Measurements from ENCODE around the gene COL5A1. TPM values are rescaled to one million over a fixed set of nuclear protein-coding genes. Genes with fewer than 3 reads are reported as not detected.

Gene COL5A1
- total RNA-seq, 1 donor from 2014 or later: 87.7 TPM

- TF ChIP-seq CTCF (IDR thresholded peaks at IDR 0.05; ENCODE audit: insufficient read depth, low read length, poor library complexity, severe bottlenecking): no peak
Observed at GRCh38 chr9:134679616-134680392, 38.2 kb downstream of the COL5A1 start.

GRCh38 chr9:134680393-134681060, 38.9 kb downstream of the COL5A1 start:
- Histone ChIP-seq H3K4me3 (ENCODE audit: low read depth, low read length) (no peak overlapping the region), H3K36me3 (ENCODE audit: control insufficient read depth, insufficient read depth, low read length) (no peaks in the 10 kb centered on the region), H3K27me3 (ENCODE audit: control insufficient read depth, insufficient read depth, low read length) (no peaks in the 10 kb centered on the region)
- no peak for TF ChIP-seq CTCF (IDR thresholded peaks at IDR 0.05; ENCODE audit: insufficient read depth, low read length, poor library complexity, severe bottlenecking)
- DNase-seq (ENCODE audit: low read depth): no peak

More at GRCh38 chr9:134679616-134680392, 38.2 kb downstream of the COL5A1 start:
- Histone ChIP-seq H3K4me3 (ENCODE audit: low read depth, low read length) (no peak overlapping the region), H3K27me3 (ENCODE audit: control insufficient read depth, insufficient read depth, low read length) (no peaks in the 10 kb centered on the region), H3K36me3 (ENCODE audit: control insufficient read depth, insufficient read depth, low read length) (no peaks in the 10 kb centered on the region)
- DNase-seq (ENCODE audit: low read depth): no peak

DNA sequence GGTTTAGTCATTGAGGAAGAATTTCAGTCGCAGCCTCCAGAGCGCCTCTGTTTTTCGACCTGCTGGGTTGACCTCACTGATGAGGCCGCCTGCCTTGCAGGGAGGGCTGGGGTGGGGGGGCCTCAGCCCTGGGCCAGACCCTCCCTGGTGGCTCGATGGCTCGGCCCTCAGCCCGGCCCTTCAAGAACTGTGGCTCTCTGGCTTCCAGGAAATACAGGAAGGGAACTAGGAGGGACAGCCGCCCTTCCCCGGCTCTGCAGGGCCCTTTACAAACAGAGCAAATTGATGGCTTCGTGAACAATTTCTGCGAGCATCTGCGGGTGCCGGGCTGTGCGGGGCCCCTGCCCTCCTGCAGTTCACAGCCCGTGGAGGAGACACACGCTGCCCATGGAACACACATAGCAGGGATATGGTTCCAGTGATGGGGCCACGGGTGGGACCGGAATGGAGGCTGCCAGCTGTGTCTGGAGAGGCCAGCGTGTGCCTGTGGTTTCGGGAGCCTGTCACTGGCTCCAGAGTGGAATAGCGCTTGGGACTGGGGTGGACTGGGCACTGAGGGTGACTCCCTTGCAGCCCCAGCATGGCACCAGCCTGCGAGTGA, 39.6 kb downstream of the COL5A1 start:
- no peak for TF ChIP-seq CTCF (IDR thresholded peaks at IDR 0.05; ENCODE audit: insufficient read depth, low read length, poor library complexity, severe bottlenecking)
- no peaks in the 10 kb centered on the region for H3K27me3 ChIP-seq (ENCODE audit: control insufficient read depth, insufficient read depth, low read length)
- no peak for DNase-seq (ENCODE audit: low read depth)
- no peak overlapping the region for H3K4me3 ChIP-seq (ENCODE audit: low read depth, low read length)
- H3K36me3 ChIP-seq (ENCODE audit: control insufficient read depth, insufficient read depth, low read length): no peaks in the 10 kb centered on the region

GRCh38 chr9:134682026-134682425, 40.4 kb downstream of the COL5A1 start:
- no peak for DNase-seq (ENCODE audit: low read depth)

DNA sequence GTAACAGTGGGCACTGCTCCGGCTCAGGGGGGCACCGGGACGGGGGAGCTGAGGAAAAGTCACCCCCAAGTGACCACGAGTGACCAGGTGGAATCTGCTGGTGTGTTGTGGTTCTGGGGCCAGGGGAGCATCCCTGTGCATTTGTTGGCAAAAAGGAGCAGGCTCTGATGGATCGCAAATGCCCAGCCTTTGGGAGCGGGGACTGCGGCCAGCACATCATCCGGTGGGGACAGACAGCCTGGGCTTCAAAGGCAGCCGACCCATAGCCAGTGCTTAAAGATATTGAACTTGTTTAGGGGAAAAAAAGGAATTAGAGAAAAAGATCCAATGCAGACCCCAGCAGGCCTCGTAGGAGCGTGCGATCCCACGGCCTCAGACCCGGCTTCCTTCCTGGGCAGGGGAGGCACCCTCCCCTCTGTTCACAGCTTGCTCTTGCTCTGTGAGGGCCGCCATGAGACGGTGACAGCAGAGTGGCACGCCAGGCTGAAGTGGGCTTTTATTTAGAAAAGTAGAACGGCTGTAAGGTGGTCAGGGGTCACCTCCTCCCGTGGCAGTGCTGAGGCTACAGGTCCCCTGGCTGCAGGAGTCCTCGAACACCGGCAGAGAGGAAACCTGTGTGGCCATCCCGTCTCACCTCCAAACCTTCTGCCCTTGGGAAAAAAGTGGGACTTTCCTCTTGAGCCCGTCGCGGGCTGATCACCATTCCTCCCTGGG, 41.2 kb downstream of the COL5A1 start:
- H3K27me3 ChIP-seq (ENCODE audit: control insufficient read depth, insufficient read depth, low read length): no peaks in the 10 kb centered on the region
- TF ChIP-seq CTCF (IDR thresholded peaks at IDR 0.05; ENCODE audit: insufficient read depth, low read length, poor library complexity, severe bottlenecking): no peak

More at GRCh38 chr9:134682026-134682425, 40.4 kb downstream of the COL5A1 start:
- TF ChIP-seq CTCF (IDR thresholded peaks at IDR 0.05; ENCODE audit: insufficient read depth, low read length, poor library complexity, severe bottlenecking): no peak
- no peak overlapping the region for H3K4me3 ChIP-seq (ENCODE audit: low read depth, low read length)
- no peaks in the 10 kb centered on the region for H3K36me3 ChIP-seq (ENCODE audit: control insufficient read depth, insufficient read depth, low read length)
- no peaks in the 10 kb centered on the region for H3K27me3 ChIP-seq (ENCODE audit: control insufficient read depth, insufficient read depth, low read length)

More for the DNA sequence above, 41.2 kb downstream of the COL5A1 start:
- no peak overlapping the region for H3K4me3 ChIP-seq (ENCODE audit: low read depth, low read length)
- DNase-seq (ENCODE audit: low read depth): no peak
- no peaks in the 10 kb centered on the region for H3K36me3 ChIP-seq (ENCODE audit: control insufficient read depth, insufficient read depth, low read length)

Measured in kidney epithelial cell (primary cell).